Adrenal gland (tissue), 5 donors: Measurements from ENCODE around the gene RBM48.
"Not testable (repeated sequence)": the region's sequence is repeated elsewhere in the genome, so short reads cannot be mapped to it uniquely, and the experiment has no call there.

ENCODE experiments used
- POLR2A ChIP-seq, 2 donors: fragments of 450-650 bp; IDR thresholded peaks; one replicate each; pipeline ENCODE4 v1.6.1; 2017; ENCODE audit warnings: antibody characterized with exemption in 2 of 2, mild to moderate bottlenecking in 2 of 2, moderate library complexity in 1 of 2
- TF ChIP-seq, protein P1 (sequence below), 6 experiments: fragments of 450-650 bp in 4 of 6; fragments of 200-600 bp in 2 of 6; sonication (generic) in 1 of 6; IDR thresholded peaks; 1 replicate in 5 of 6; 2 replicates in 1 of 6; pipeline versions ENCODE4 v1.5.1 to v1.8.0; 2016 to 2021; ENCODE audit warnings: antibody characterized with exemption in 6 of 6, mild to moderate bottlenecking in 2 of 6, moderate library complexity in 1 of 6
- donor health status: DM: no; HTN: no; CAD: no.

DNA sequence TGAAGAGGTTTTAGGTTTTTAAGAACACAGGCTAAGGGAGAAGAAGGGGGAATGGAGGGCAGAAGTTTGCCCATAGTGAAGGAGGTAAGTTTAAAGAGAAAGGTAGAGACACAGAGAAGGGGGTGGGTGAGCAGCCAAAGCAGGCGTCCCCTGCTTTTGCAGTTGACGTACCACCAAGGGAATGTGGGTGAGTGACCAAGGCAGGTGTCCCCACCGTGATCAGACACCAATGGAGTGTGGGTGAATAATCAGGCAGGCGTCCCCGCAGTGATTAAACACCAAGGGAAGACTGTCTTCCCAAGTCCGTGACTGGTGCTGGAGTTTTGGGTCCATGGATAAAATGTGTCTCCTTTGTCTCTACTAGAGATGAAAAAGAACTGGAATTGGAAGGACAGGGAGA is 44.4 kb upstream of the RBM48 start:
- TF ChIP-seq, protein P1, sequence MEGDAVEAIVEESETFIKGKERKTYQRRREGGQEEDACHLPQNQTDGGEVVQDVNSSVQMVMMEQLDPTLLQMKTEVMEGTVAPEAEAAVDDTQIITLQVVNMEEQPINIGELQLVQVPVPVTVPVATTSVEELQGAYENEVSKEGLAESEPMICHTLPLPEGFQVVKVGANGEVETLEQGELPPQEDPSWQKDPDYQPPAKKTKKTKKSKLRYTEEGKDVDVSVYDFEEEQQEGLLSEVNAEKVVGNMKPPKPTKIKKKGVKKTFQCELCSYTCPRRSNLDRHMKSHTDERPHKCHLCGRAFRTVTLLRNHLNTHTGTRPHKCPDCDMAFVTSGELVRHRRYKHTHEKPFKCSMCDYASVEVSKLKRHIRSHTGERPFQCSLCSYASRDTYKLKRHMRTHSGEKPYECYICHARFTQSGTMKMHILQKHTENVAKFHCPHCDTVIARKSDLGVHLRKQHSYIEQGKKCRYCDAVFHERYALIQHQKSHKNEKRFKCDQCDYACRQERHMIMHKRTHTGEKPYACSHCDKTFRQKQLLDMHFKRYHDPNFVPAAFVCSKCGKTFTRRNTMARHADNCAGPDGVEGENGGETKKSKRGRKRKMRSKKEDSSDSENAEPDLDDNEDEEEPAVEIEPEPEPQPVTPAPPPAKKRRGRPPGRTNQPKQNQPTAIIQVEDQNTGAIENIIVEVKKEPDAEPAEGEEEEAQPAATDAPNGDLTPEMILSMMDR (IDR thresholded peaks at IDR 0.05) = not testable (repeated sequence)
- TF ChIP-seq POLR2A (IDR thresholded peaks at IDR 0.05) = not testable (repeated sequence)
